Aorta (tissue), 5 donors: Measurements from ENCODE around the gene PYCARD. TPM values are rescaled to one million over a fixed set of nuclear protein-coding genes. Genes with fewer than 3 reads are reported as not detected.
"Not testable (repeated sequence)": the region's sequence is repeated elsewhere in the genome, so short reads cannot be mapped to it uniquely, and the experiment has no call there.

Experiments
- ATAC-seq: fragments of 200-7000 bp; cut with Tn5 transposase; one replicate; pipeline ENCODE4 v1.9.1; 2022; ENCODE audit warnings: moderate library complexity; ENCODE audit not compliant: low FRiP score
- DNase-seq, 2 donors: peaks; one replicate each; pipeline ENCODE4 v3.0.0-alpha.2; 2020
- H3K27ac ChIP-seq, 2 donors: one replicate each; pipeline ENCODE4 v1.5.1; 2013; ENCODE audit warnings: low read length in 2 of 2, mild to moderate bottlenecking in 2 of 2, moderate library complexity in 2 of 2, control low read depth in 1 of 2, inconsistent platforms in 1 of 2, low read depth in 1 of 2
- H3K27me3 ChIP-seq, 2 donors: one replicate each; pipeline ENCODE4 v1.6.1; 2013; ENCODE audit warnings: control low read depth in 1 of 2, low read length in 1 of 2, mild to moderate bottlenecking in 1 of 2, moderate library complexity in 1 of 2; ENCODE audit not compliant: insufficient read depth in 2 of 2, control insufficient read depth in 1 of 2
- H3K36me3 ChIP-seq, 2 donors: one replicate each; pipeline ENCODE4 v1.6.1; 2013; ENCODE audit warnings: control low read depth in 1 of 2, low read length in 1 of 2, mild to moderate bottlenecking in 1 of 2; ENCODE audit not compliant: insufficient read depth in 2 of 2, control insufficient read depth in 1 of 2
- H3K4me1 ChIP-seq, 2 donors: one replicate each; pipeline ENCODE4 v1.6.1; 2013; ENCODE audit warnings: low read length in 2 of 2, control low read depth in 1 of 2, mild to moderate bottlenecking in 1 of 2, moderate library complexity in 1 of 2; ENCODE audit not compliant: insufficient read depth in 2 of 2, control insufficient read depth in 1 of 2
- H3K4me3 ChIP-seq, 2 donors: one replicate each; pipeline ENCODE4 v1.5.1; 2013; ENCODE audit warnings: low read length in 2 of 2, control low read depth in 1 of 2, mild to moderate bottlenecking in 1 of 2
- H3K9me3 ChIP-seq: one replicate; pipeline ENCODE4 v1.6.1; 2013; ENCODE audit warnings: mild to moderate bottlenecking, low read length; ENCODE audit not compliant: control insufficient read depth
- WGBS, 2 donors: extraction: QIAGEN DNeasy Blood & Tissue Kit; methylation state at CpG; one replicate each; pipeline ENCODE4 v1.1.7; 2013; 5-methylcytosine and 5-hydroxymethylcytosine counted together
- intact Hi-C, 2 donors: fragments of 100-400 bp; cut with DNase I; formaldehyde crosslinking; loops; one replicate each; pipeline versions ENCODE4 v1.14.2 to v1.15.0; 2022
- long read RNA-seq, 2 donors: library from polyadenylated mRNA; unstranded; transcript quantifications; one replicate each; pipeline ENCODE4 v2.0.0, GENCODE V29; 2020 to 2021
- polyA plus RNA-seq, 2 donors: library from polyadenylated mRNA; stranded (reverse); fragments of 200-250 nt; gene quantifications; one replicate each; pipeline ENCODE4 v1.2.3, GENCODE V29; 2013
- total RNA-seq, 2 donors: library from RNA; stranded (reverse); fragmentation: NEBNext Ultra II Directional; extraction: Animal tissue kit (Norgen Biotek cat#: 25700); gene quantifications; one replicate each; pipeline ENCODE4 v1.2.1, GENCODE V29; 2021
- donor health status: healthy with polysubstance abuse.
- donor health status: Bipolar disorder and iron deficiency.
- donor health status: DM: no; HTN: no; CAD: no.
- donor health status: DM: no; HTN: no; CAD: no.
- donor health status: DM: yes; HTN: yes; CAD: no.

PYCARD gene
- 10 to 100 TPM; 13.3 to 23.9 TPM for total RNA-seq
- polyA plus RNA-seq = 10 to 100 TPM; 14.7 to 52.7 TPM
- long read RNA-seq, donor 1, partial matches to known transcripts = 0 of 4 reads
- long read RNA-seq, donor 1, other reads (novel, unspliced or antisense) = 0 of 4 reads
- long read RNA-seq, donor 2, transcript PYCARD-201 (3 exons, 990 nt) = major isoform, 11 of 14 reads
- long read RNA-seq, donor 2, partial matches to known transcripts = 1 of 14 reads
- long read RNA-seq, donor 2, other reads (novel, unspliced or antisense) = 0 of 14 reads

GRCh38 chr16:31202414-31203375 lies at the start of gene PYCARD:
TSS of gene PYCARD (minus strand) at chr16:31202760. CDS start at chr16:31202690, 70 bp downstream.
- DNase-seq (peak; percentile 85 to 86), ATAC-seq (peak; percentile 82)
- Histone ChIP-seq H3K27ac (no peak within 1 kb of the TSS), H3K9me3 (no peaks in the 10 kb centered on the region), H3K27me3 (no peaks in the 10 kb centered on the region), H3K4me1 (no peaks in the 10 kb centered on the region), H3K36me3 (no peaks in the 10 kb centered on the region), H3K4me3 (peak within 1 kb of the TSS; percentile 5 to 45)
- intact Hi-C loops = no loop called here
- 6 to 8% methylated on average over 59 to 69 of the region's 69 CpGs for WGBS, 2 donors

GRCh38 chr16:31251435-31251834 lies 48.9 kb upstream of the PYCARD start:
- Histone ChIP-seq H3K4me3 (no peak overlapping the region), H3K4me1 (no peaks in the 10 kb centered on the region), H3K36me3 (no peaks in the 10 kb centered on the region), H3K27me3 (no peaks in the 10 kb centered on the region), H3K9me3 (no peaks in the 10 kb centered on the region), H3K27ac (no peak overlapping the region)
- ATAC-seq (no peak), DNase-seq (no peak)
- WGBS, 2 donors = 92 to 97% methylated on average over 5 of the region's 5 CpGs
- intact Hi-C loops = no loop called here

- intact Hi-C loops = no loop called here
- Histone ChIP-seq H3K27ac (no peak overlapping the region), H3K27me3 (peaks cover 0 to 2% of the 10 kb centered on the region in 2 donors), H3K4me1 (no peaks in the 10 kb centered on the region), H3K9me3 (no peaks in the 10 kb centered on the region), H3K36me3 (no peaks in the 10 kb centered on the region), H3K4me3 (no peak overlapping the region)
- no peak for DNase-seq
- ATAC-seq = no peak
- WGBS, 2 donors = 88 to 89% methylated on average over 7 of the region's 7 CpGs
Measured at GRCh38 chr16:31250782-31251384, 48.3 kb upstream of the PYCARD start.

- no peaks in the 10 kb centered on the region for H3K36me3 ChIP-seq
- ATAC-seq (no peak), DNase-seq (no peak)
- H3K4me1 ChIP-seq = no peaks in the 10 kb centered on the region
- intact Hi-C loops = no loop called here
- H3K27ac ChIP-seq = no peak overlapping the region
- H3K27me3 ChIP-seq = peaks cover 0 to 2% of the 10 kb centered on the region in 2 donors
- no peak overlapping the region for H3K4me3 ChIP-seq
- 68 to 72% methylated on average over 5 of the region's 5 CpGs for WGBS, 2 donors
- H3K9me3 ChIP-seq = no peaks in the 10 kb centered on the region
Measured at GRCh38 chr16:31248344-31248743, 45.8 kb upstream of the PYCARD start.

GRCh38 chr16:31246296-31246695 lies 43.7 kb upstream of the PYCARD start:
- no peaks in the 10 kb centered on the region for H3K36me3 ChIP-seq
- no peak for DNase-seq
- peaks cover 0 to 1% of the 10 kb centered on the region in 2 donors for H3K4me1 ChIP-seq
- no peak overlapping the region for H3K4me3 ChIP-seq
- intact Hi-C loops = no loop called here
- H3K27me3 ChIP-seq = peaks cover 0 to 2% of the 10 kb centered on the region in 2 donors
- no peak for ATAC-seq
- 92 to 94% methylated on average over 3 of the region's 3 CpGs for WGBS, 2 donors
- H3K9me3 ChIP-seq = no peaks in the 10 kb centered on the region
- H3K27ac ChIP-seq = no peak overlapping the region

GRCh38 chr16:31245598-31245997 lies 43.0 kb upstream of the PYCARD start:
- H3K36me3 ChIP-seq, H3K4me3 ChIP-seq, ATAC-seq, H3K27ac ChIP-seq, intact Hi-C loops, H3K9me3 ChIP-seq, H3K27me3 ChIP-seq, H3K4me1 ChIP-seq, DNase-seq: not testable (repeated sequence)
- 11 to 22% methylated on average over 8 of the region's 8 CpGs for WGBS, 2 donors

GRCh38 chr16:31243734-31244670 lies 41.4 kb upstream of the PYCARD start:
- ATAC-seq = no peak
- H3K27me3 ChIP-seq = peaks cover 0 to 2% of the 10 kb centered on the region in 2 donors
- WGBS, 2 donors = 70 to 71% methylated on average over 8 to 9 of the region's 9 CpGs

GRCh38 chr16:31242206-31242605 lies 39.6 kb upstream of the PYCARD start:
- no peaks in the 10 kb centered on the region for H3K9me3 ChIP-seq
- no peak for DNase-seq
- H3K36me3 ChIP-seq = no peaks in the 10 kb centered on the region
- no peak for ATAC-seq
- no peak overlapping the region for H3K4me3 ChIP-seq
- H3K4me1 ChIP-seq = peaks cover 0 to 1% of the 10 kb centered on the region in 2 donors
- H3K27me3 ChIP-seq = peaks cover 0 to 2% of the 10 kb centered on the region in 2 donors
- intact Hi-C loops = no loop called here
- H3K27ac ChIP-seq = no peak overlapping the region
- 43 to 45% methylated on average over 6 of the region's 6 CpGs for WGBS, 2 donors

More at GRCh38 chr16:31243734-31244670, 41.4 kb upstream of the PYCARD start:
- Histone ChIP-seq H3K4me3 (no peak overlapping the region), H3K9me3 (no peaks in the 10 kb centered on the region), H3K4me1 (peaks cover 0 to 1% of the 10 kb centered on the region in 2 donors), H3K36me3 (no peaks in the 10 kb centered on the region), H3K27ac (no peak overlapping the region)
- DNase-seq = no peak
- intact Hi-C loops = no loop called here
